HEK293 (cell line): ENCODE results near the gene NDUFS2.

Experiments
- CTCF ChIA-PET: fragments of 350-600 bp; formaldehyde crosslinking; extraction: SDS; loops from one replicate; lab custom pipeline; 2021; ENCODE audit warnings: antibody characterized with exemption; lab: Yijun Ruan, JAX
- POLR2A ChIA-PET: fragments of 300-600 bp; formaldehyde crosslinking; extraction: SDS; loops from one replicate; lab custom pipeline; 2020; ENCODE audit warnings: antibody characterized with exemption, inconsistent platforms; lab: Yijun Ruan, JAX
- H3K27ac ChIP-seq: fragments of 200-500 bp; sonication (Bioruptor generic); 2 replicates; pipeline ENCODE4 v1.5.1; 2014; ENCODE audit warnings: low read depth, low read length, control low read depth, inconsistent platforms; ENCODE audit errors: extremely low read depth
- H3K36me3 ChIP-seq, 2 experiments: fragments of 200-500 bp in 1 of 2; sonication (Bioruptor generic) in 1 of 2; 1 replicate in 1 of 2; 2 replicates in 1 of 2; pipeline ENCODE4 v1.5.1; 2014 to 2017; ENCODE audit warnings: inconsistent platforms in 2 of 2, low read length in 2 of 2; ENCODE audit not compliant: control insufficient read depth in 2 of 2, insufficient read depth in 1 of 2
- H3K4me1 ChIP-seq: fragments of 200-500 bp; sonication (Bioruptor generic); 2 replicates; pipeline ENCODE4 v1.5.1; 2014; ENCODE audit warnings: mild to moderate bottlenecking, low read length, inconsistent platforms; ENCODE audit not compliant: control insufficient read depth, insufficient read depth
- H3K4me3 ChIP-seq: 2 replicates; pipeline ENCODE4 v1.5.1; 2011; ENCODE audit warnings: low read depth, mild to moderate bottlenecking, control low read depth, low read length, moderate library complexity
- H3K9me3 ChIP-seq: fragments of 200-500 bp; sonication (Bioruptor generic); 2 replicates; pipeline ENCODE4 v1.5.1; 2014; ENCODE audit warnings: low read depth, low read length, inconsistent platforms; ENCODE audit not compliant: control insufficient read depth, insufficient read depth
- ATF2 ChIP-seq: fragments of 450-650 bp; formaldehyde crosslinking; IDR thresholded peaks from 2 replicates; pipeline ENCODE4 v1.5.1; 2016; ENCODE audit warnings: missing biosample characterization, missing genetic modification characterization, low read depth
- BCL11A ChIP-seq: fragments of 450-650 bp; formaldehyde crosslinking; IDR thresholded peaks from 2 replicates; pipeline ENCODE4 v1.5.1; 2016; ENCODE audit warnings: low read depth, missing biosample characterization, missing genetic modification characterization
- BCL6B ChIP-seq: fragments of 450-650 bp; formaldehyde crosslinking; IDR thresholded peaks from 2 replicates; pipeline ENCODE4 v1.5.1; 2017; ENCODE audit warnings: missing biosample characterization, missing genetic modification characterization
- CTCF ChIP-seq: fragments of 450-650 bp; formaldehyde crosslinking; IDR thresholded peaks from 2 replicates; pipeline ENCODE4 v1.5.1; 2016; ENCODE audit warnings: missing biosample characterization, missing genetic modification characterization
- INSM2 ChIP-seq: fragments of 450-650 bp; formaldehyde crosslinking; IDR thresholded peaks from 2 replicates; pipeline ENCODE4 v1.5.1; 2016; ENCODE audit warnings: missing biosample characterization, missing genetic modification characterization
- MZF1 ChIP-seq: fragments of 450-650 bp; formaldehyde crosslinking; IDR thresholded peaks from 2 replicates; pipeline ENCODE4 v1.5.1; 2017; ENCODE audit warnings: missing biosample characterization, missing genetic modification characterization, borderline replicate concordance
- TCF7L2 ChIP-seq: IDR thresholded peaks from 2 replicates; pipeline ENCODE4 v1.6.1; 2011; ENCODE audit warnings: low read depth, mild to moderate bottlenecking, inconsistent platforms, low read length, moderate library complexity, borderline replicate concordance
- ZBTB11 ChIP-seq: fragments of 450-650 bp; formaldehyde crosslinking; conservative IDR thresholded peaks from 2 replicates; pipeline ENCODE4 v1.5.1; 2016; ENCODE audit warnings: low read depth, missing biosample characterization, missing genetic modification characterization
- ZBTB6 ChIP-seq: fragments of 450-650 bp; formaldehyde crosslinking; IDR thresholded peaks from 2 replicates; pipeline ENCODE4 v1.5.1; 2017; ENCODE audit warnings: missing biosample characterization, missing genetic modification characterization
- ZNF214 ChIP-seq: fragments of 450-650 bp; formaldehyde crosslinking; IDR thresholded peaks from 2 replicates; pipeline ENCODE4 v1.5.1; 2017; ENCODE audit warnings: missing biosample characterization, mild to moderate bottlenecking, missing genetic modification characterization, borderline replicate concordance
- ZNF223 ChIP-seq: fragments of 450-650 bp; formaldehyde crosslinking; IDR thresholded peaks from 2 replicates; pipeline ENCODE4 v1.5.1; 2016; ENCODE audit warnings: missing biosample characterization, missing genetic modification characterization
- ZNF274 ChIP-seq, 2 experiments: fragments of 200-500 bp in 1 of 2; fragments of 450-650 bp in 1 of 2; sonication (Bioruptor generic) in 1 of 2; formaldehyde crosslinking in 1 of 2; IDR thresholded peaks; 2 replicates each; pipeline versions ENCODE4 v1.5.1 to v1.6.1; 2014 to 2016; ENCODE audit warnings: borderline replicate concordance in 1 of 2, inconsistent platforms in 1 of 2, low read length in 1 of 2, missing biosample characterization in 1 of 2, missing genetic modification characterization in 1 of 2
- ZNF280D ChIP-seq: fragments of 450-650 bp; formaldehyde crosslinking; IDR thresholded peaks from 2 replicates; pipeline ENCODE4 v1.5.1; 2016; ENCODE audit warnings: missing biosample characterization, missing genetic modification characterization
- ZNF341 ChIP-seq: fragments of 450-650 bp; formaldehyde crosslinking; IDR thresholded peaks from 2 replicates; pipeline ENCODE4; 2016; ENCODE audit warnings: low read depth, missing biosample characterization, missing genetic modification characterization
- ZNF350 ChIP-seq: fragments of 450-650 bp; formaldehyde crosslinking; IDR thresholded peaks from 2 replicates; pipeline ENCODE4 v1.5.0; 2017; ENCODE audit warnings: missing biosample characterization, mild to moderate bottlenecking, missing genetic modification characterization
- ZNF580 ChIP-seq: fragments of 450-650 bp; formaldehyde crosslinking; IDR thresholded peaks from 2 replicates; pipeline ENCODE4 v1.5.1; 2016; ENCODE audit warnings: missing biosample characterization, missing genetic modification characterization
- ZNF677 ChIP-seq: fragments of 450-650 bp; IDR thresholded peaks from 2 replicates; pipeline ENCODE4 v1.5.0; 2018; ENCODE audit warnings: missing biosample characterization, mild to moderate bottlenecking, missing genetic modification characterization, moderate library complexity
- ZSCAN23 ChIP-seq: fragments of 450-650 bp; formaldehyde crosslinking; IDR thresholded peaks from 2 replicates; pipeline ENCODE4 v1.5.1; 2016; ENCODE audit warnings: missing biosample characterization, missing genetic modification characterization
- ZXDB ChIP-seq: fragments of 450-650 bp; formaldehyde crosslinking; IDR thresholded peaks from 2 replicates; pipeline ENCODE4 v1.5.1; 2016; ENCODE audit warnings: missing biosample characterization, missing genetic modification characterization

The NDUFS2 gene

GRCh38 chr1:161197560-161198193 is 4.5 kb upstream of the NDUFS2 start:
- no peaks in the 10 kb centered on the region for H3K9me3 ChIP-seq
- H3K4me3 ChIP-seq: no peak overlapping the region
- H3K4me1 ChIP-seq: peaks cover 9% of the 10 kb centered on the region; the same call in 1 of the 2 replicates
- POLR2A ChIA-PET: interaction anchor here (1.0 to 1.9 kb wide), 4 partner anchors 21 to 242 kb away, joined by 3 to 7 read pairs (median 4); partner anchors contain the start of gene TOMM40L
- CTCF ChIA-PET: interaction anchor here (1.0 to 1.9 kb wide), 4 partner anchors 13 to 184 kb away, joined by 3 to 14 read pairs (median 4); partner anchors contain the start of gene TOMM40L
- no peak overlapping the region for H3K27ac ChIP-seq
- H3K36me3 ChIP-seq: no peaks in the 10 kb centered on the region
- TF ChIP-seq MZF1 (tag by site-specific recombination) (no peak), BCL11A (tag by site-specific recombination) (no peak), ZNF223 (tag by site-specific recombination) (no peak), ZNF274 (IDR thresholded peaks at IDR 0.05; ENCODE audit: low read length) (no peak), ZNF274 (tag by site-specific recombination; IDR thresholded peaks at IDR 0.05; ENCODE audit: borderline replicate concordance) (no peak), ZSCAN23 (no peak), CTCF (tag by site-specific recombination) (no peak), ZBTB11 (tag by site-specific recombination) (no peak), ZNF341 (no peak), ZNF280D (tag by site-specific recombination) (no peak), ZNF580 (tag by site-specific recombination) (no peak), ATF2 (no peak), ZBTB6 (tag by site-specific recombination) (no peak), INSM2 (tag by site-specific recombination) (no peak), ZNF214 (tag by site-specific recombination) (no peak), ZNF350 (tag by site-specific recombination) (no peak), BCL6B (tag by site-specific recombination) (no peak), ZXDB (tag by site-specific recombination) (no peak), ZNF677 (no peak), TCF7L2 (no peak)
- TF ChIP-seq, all 188 proteins: peak for 0
